CD1c-positive myeloid dendritic cell (primary cell): ENCODE measurements around the gene SENP2.
"Not testable (repeated sequence)": the region's sequence is repeated elsewhere in the genome, so short reads cannot be mapped to it uniquely, and the experiment has no call there.

Experiments
- DNase-seq: peaks from one replicate; pipeline ENCODE4 v3.0.0-alpha.2; 2016; ENCODE audit errors: extremely low spot score

SENP2 gene

GRCh38 chr3:185647134-185647879 is 61.2 kb downstream of the SENP2 start:
- DNase-seq = no peak

- DNase-seq = no peak
Observed at GRCh38 chr3:185647880-185648210, 61.8 kb downstream of the SENP2 start.

GRCh38 chr3:185648396-185648795 is 62.3 kb downstream of the SENP2 start:
- no peak for DNase-seq

DNA sequence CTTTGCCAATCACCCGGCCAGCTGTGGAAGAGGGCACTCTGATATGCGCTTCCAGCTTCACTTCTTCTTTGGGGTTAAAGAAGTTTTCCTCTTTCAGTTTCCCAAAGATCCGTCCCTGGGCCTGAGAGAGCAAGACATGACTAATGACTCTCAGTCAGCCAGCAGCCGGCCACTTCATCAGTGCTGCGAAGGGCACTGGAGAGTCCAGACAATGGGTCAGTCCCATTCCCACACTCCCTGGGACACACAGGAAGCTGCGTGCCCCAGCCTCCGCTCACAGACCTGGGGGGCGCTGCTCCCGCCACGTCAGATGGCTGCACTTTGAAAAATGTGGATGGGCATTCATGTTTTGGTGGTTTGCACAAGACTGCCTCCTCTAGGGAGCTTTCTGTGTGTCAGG is 63.3 kb downstream of the SENP2 start:
- DNase-seq = no peak

- DNase-seq = no peak
Observed at GRCh38 chr3:185651971-185652370, 65.9 kb downstream of the SENP2 start.

DNA sequence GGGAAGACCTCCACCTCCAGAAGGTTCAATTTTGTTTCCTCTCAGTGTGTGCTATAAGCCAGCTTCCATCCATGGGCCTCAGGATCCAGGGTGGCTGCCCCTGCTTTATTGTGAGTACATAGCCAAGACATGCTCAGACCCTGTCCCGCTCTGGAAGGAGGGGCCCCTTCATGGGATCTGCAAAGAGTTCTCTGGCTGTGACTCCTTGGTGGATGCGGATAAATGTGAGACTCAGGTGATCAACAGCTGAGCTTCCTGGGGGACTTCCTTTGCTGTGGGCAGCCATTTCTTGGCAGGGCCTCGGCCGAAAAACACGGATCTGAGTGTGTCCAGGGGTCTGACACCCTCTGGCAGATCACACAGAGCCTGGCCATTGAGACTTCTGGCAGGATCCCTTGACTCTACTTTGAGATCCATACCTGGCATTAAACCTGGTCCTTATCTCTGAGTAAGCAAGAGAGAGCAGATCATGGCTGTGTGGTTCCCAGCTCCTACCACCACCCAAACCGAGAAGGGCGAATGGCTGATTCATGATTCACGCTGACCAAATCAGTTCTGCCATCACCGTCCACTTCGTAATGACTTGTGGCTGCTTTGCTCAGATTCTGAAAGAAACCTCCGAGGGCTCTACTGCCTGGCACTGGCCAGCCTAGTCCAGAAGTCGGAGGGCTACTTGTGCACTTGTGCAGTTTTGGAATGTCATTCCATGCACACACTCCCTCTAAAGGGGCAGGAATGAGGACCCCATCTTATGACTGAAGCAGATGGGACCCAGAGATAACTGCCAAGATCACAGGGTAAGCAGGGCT is 68.1 kb downstream of the SENP2 start:
- no peak for DNase-seq

DNA sequence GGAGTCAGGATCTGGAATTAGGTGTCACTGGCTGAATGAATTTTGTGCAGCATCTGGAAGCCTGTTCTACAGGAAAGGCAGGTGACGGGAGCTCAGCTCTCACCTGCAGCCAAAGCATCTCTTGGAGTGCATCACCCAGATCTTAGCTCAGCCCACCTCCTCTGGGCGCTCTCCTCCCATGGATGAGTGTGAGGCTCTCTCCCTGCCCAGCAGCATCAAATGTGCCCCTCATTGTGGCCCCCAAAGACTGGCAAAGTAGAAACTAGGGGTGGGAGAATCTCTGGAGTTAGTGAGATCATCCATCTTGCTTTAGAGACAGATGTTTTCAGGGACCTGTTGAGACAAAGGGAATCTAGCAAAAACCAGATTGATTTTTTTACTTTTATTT is 68.7 kb downstream of the SENP2 start:
- no peak for DNase-seq

GRCh38 chr3:185655426-185656320 is 69.6 kb downstream of the SENP2 start:
- DNase-seq = no peak

GRCh38 chr3:185656321-185656840 is 70.3 kb downstream of the SENP2 start:
- DNase-seq = no peak

DNA sequence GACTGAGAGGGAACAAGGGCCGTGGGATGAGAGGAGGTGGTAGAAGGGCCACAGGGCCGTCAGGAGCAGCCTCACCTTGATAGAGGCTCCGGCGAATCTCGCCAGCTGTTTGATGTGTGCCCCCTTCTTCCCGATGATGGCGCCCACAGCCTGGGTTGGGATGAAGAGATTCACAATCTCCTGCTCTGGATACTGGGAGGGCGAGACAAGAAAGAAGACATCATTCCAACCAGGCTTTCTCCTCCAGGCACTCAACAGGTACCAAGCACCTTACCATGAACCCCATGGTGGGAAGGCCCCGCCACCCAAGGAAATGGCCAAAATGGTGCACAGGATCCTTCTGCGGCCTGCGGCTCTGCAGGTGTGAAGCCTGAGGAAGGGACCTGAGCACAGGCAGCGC is 71.1 kb downstream of the SENP2 start:
- DNase-seq = no peak

GRCh38 chr3:185657691-185658503 is 71.8 kb downstream of the SENP2 start:
- DNase-seq = no peak

- peak; percentile 53 for DNase-seq
Observed at GRCh38 chr3:185658504-185658912, 72.4 kb downstream of the SENP2 start.

DNA sequence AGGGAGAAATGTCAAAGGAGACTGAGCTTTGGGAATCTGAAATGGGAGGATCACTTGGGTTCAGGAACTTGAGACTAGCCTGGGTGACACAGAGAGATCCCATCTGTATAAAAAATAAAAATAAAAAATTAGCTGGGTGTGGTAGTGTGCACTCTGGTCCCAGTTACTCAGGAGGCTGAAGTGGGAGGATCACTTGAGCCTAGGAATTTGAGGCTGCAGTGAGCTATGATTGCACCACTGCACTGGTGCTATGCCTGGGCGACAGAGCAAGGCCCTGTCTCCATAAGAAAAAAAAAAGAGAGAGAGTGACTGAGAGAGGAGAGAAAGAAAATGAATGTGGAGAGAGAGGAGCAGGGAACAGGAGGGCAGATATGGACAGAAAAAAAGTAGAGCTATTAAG is 72.8 kb downstream of the SENP2 start:
- no peak for DNase-seq

DNA sequence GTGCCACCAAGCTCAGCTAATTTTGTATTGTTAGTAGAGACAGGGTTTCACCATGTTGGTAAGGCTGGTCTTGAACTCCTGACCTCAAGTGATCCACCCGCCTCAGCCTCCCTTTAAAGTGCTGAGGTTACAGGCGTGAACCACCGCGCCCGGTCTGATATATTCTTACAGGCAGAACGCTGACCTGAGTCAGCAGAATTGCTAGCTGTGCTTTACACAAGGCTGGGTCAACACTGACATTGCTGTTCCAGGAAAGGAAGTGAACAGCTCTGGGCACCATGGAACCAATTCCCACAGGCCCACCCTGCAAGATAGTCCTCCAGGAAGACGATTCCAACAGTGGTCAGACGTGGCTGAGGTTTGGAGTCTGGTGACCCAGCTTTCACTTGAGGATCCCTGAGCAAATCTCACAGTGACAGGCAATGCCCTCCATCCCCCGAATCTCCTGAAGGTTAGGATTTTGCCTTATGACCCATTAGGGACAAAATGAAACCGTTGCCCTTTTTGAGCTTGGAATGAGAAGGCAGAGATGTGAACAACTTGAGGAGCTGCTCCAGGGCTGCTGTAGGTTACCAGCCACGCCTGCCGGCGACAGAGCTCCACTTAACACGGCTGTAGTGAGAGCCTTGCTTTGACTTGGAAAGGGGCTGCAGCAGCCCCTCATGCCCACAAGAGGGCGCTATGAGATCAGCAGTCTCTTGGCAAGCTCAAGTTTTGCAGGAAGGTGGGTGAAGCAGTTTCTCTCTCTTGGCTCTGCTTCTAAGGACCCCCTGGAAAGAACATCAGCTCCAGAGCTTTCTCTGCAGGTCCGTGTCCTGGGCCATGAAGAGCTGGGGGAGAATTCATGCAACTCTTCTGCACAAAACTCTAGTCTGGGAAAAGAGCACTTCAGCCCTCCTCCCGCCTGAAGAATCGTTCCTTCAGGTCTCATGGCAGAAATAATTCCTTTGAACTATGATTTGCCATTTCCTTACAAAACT is 74.1 kb downstream of the SENP2 start:
- DNase-seq = peak; percentile 84

GRCh38 chr3:185661296-185661695 is 75.2 kb downstream of the SENP2 start:
- not testable (repeated sequence) for DNase-seq

- DNase-seq = no peak
Observed at GRCh38 chr3:185661772-185662171, 75.7 kb downstream of the SENP2 start.

DNA sequence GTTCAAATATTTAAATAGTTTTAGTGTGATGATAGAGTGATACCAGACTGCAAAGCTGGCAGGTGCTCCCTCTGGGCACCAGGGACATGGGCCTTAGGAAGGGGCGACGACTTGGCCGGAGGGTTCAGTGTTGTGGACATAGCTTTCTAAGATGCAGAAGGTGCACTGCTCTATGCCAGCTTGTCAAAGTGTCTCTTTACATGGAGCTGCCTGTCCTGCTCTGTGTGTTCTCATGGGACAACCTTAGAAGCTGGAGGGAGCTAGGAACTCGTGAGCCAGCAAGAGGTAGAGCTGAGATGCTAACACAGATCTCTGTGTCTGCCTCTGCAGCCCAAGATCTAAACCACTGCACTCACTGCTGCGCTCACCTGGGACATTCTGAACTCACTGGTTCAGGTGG is 77.8 kb downstream of the SENP2 start:
- no peak for DNase-seq

- no peak for DNase-seq
Observed at GRCh38 chr3:185667574-185667973, 81.5 kb downstream of the SENP2 start.

GRCh38 chr3:185677146-185677829 is 91.2 kb downstream of the SENP2 start:
- peak; percentile 60 for DNase-seq
